Tibial nerve (tissue), 3 donors: ENCODE measurements around the gene CYP1A2.

Source experiments
- CTCF ChIP-seq, 5 experiments: fragments of 200-600 bp in 3 of 5; fragments of 450-650 bp in 2 of 5; sonication (generic) in 3 of 5; IDR thresholded peaks; one replicate each; pipeline ENCODE4 v1.5.1; 2016 to 2019; ENCODE audit warnings: antibody characterized with exemption in 5 of 5, mild to moderate bottlenecking in 3 of 5, moderate library complexity in 2 of 5
- POLR2A ChIP-seq, 2 donors: fragments of 450-650 bp; IDR thresholded peaks; one replicate each; pipeline ENCODE4 v1.6.1; 2017; ENCODE audit warnings: antibody characterized with exemption in 2 of 2, mild to moderate bottlenecking in 2 of 2, moderate library complexity in 2 of 2

- TF ChIP-seq CTCF (IDR thresholded peaks at IDR 0.05) = no peak
- TF ChIP-seq POLR2A (IDR thresholded peaks at IDR 0.05) = no peak
Measured at GRCh38 chr15:74788683-74789151, 40.1 kb downstream of the CYP1A2 start.
